ENCODE results near the gene WDFY2.

DNA sequence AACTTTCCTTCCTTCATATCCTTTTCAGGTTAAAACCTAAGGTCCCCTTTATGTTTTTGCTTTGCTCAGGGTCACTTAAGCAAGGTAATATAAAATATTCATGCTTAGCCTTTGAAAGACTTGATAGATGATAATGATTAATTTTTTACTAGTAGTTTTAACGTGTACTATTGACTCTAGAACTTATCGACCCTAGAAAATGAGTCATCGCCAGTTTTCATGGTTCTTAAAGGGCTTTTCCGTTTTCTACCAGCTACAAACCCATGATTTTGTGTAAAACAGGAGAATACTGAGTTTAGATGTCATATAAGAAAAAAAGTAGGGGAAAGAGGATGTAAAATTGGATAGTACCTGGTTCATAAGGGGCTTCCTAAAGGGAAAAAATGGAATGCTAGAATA lies 144.0 kb downstream of the WDFY2 start:
- TF ChIP-seq CTBP1 (IDR thresholded peaks at IDR 0.05; ENCODE audit: borderline replicate concordance) (no peak), LEF1 (IDR thresholded peaks at IDR 0.05; ENCODE audit: borderline replicate concordance) (no peak), FOXK2 (IDR thresholded peaks at IDR 0.05) (no peak), NFRKB (IDR thresholded peaks at IDR 0.05) (no peak), FOXA1 (IDR thresholded peaks at IDR 0.05) (no peak), FOXM1 (IDR thresholded peaks at IDR 0.05; ENCODE audit: borderline replicate concordance) (no peak)
